HepG2 (cell line): ENCODE data around the gene GNAI2. TPM values are rescaled to one million over a fixed set of nuclear protein-coding genes. Genes with fewer than 3 reads are reported as not detected.
A peak's percentile ranks its signal among the peaks of the same experiment; 100 is the strongest.

ENCODE experiments used
- HMG20B ChIP-seq: conservative IDR thresholded peaks from 2 replicates; pipeline ENCODE4 v1.6.1; 2016; ENCODE audit warnings: missing genetic modification reagents, missing compliant biosample characterization
- MED1 ChIP-seq: sonication (generic); formaldehyde crosslinking; IDR thresholded peaks from 2 replicates; pipeline ENCODE4 v1.4.0; 2020; ENCODE audit warnings: missing genetic modification reagents
- MEIS2 ChIP-seq: sonication (generic); formaldehyde crosslinking; IDR thresholded peaks from 2 replicates; pipeline ENCODE4 v1.9.0; 2021; ENCODE audit warnings: mild to moderate bottlenecking, missing genetic modification reagents
- MXI1 ChIP-seq: IDR thresholded peaks from 3 replicates; pipeline ENCODE4 v1.6.1; 2012; ENCODE audit warnings: low read depth, low read length, inconsistent platforms, borderline replicate concordance
- XBP1 ChIP-seq: sonication (generic); formaldehyde crosslinking; IDR thresholded peaks from 2 replicates; pipeline ENCODE4 v1.5.0; 2020; ENCODE audit warnings: missing genetic modification reagents
- ZBTB7A ChIP-seq: sonication (generic); formaldehyde crosslinking; IDR thresholded peaks from 2 replicates; pipeline ENCODE4 v1.8.0; 2022; ENCODE audit warnings: mild to moderate bottlenecking, missing genetic modification reagents
- ZBTB8A ChIP-seq: sonication (generic); formaldehyde crosslinking; IDR thresholded peaks from 2 replicates; pipeline ENCODE4 v1.4.0; 2020; ENCODE audit warnings: mild to moderate bottlenecking, low read depth, missing genetic modification reagents, borderline replicate concordance
- ZNF143 ChIP-seq: sonication (generic); formaldehyde crosslinking; IDR thresholded peaks from 2 replicates; pipeline ENCODE4 v1.4.0; 2020; ENCODE audit warnings: missing genetic modification reagents
- ZNF235 ChIP-seq: sonication (generic); formaldehyde crosslinking; IDR thresholded peaks from 2 replicates; pipeline ENCODE4 v1.8.1; 2023; ENCODE audit warnings: mild to moderate bottlenecking, missing genetic modification reagents, borderline replicate concordance
- ZNF260 ChIP-seq: sonication (generic); formaldehyde crosslinking; IDR thresholded peaks from 2 replicates; pipeline ENCODE4 v1.4.0; 2020; ENCODE audit warnings: missing genetic modification reagents, low read depth, mild to moderate bottlenecking, borderline replicate concordance
- ZNF614 ChIP-seq: IDR thresholded peaks from 2 replicates; pipeline ENCODE4 v1.6.1; 2018; ENCODE audit warnings: missing biosample characterization, missing genetic modification reagents, inconsistent platforms, borderline replicate concordance
- ZNF616 ChIP-seq: sonication (generic); formaldehyde crosslinking; IDR thresholded peaks from 2 replicates; pipeline ENCODE4 v1.5.0; 2020; ENCODE audit warnings: low read depth, mild to moderate bottlenecking, missing genetic modification reagents
- ZNF724P ChIP-seq: sonication (generic); formaldehyde crosslinking; IDR thresholded peaks from 2 replicates; pipeline ENCODE4 v1.8.0; 2022; ENCODE audit warnings: missing genetic modification reagents, borderline replicate concordance
- ZNF792 ChIP-seq: IDR thresholded peaks from 2 replicates; pipeline ENCODE4 v1.6.1; 2016
- polyA plus RNA-seq, 8 experiments: library from polyadenylated mRNA; depleted of rRNA in 3 of 8; stranded (reverse) in 7 of 8; unstranded in 1 of 8; fragments of >200 nt; fragmentation: Illumina TruSeq in 4 of 8; extraction: Trizol in 4 of 8; gene quantifications; 2 replicates each; pipeline versions ENCODE4 v1.2.1 to v1.2.3, GENCODE V29; 2011 to 2016; ENCODE audit warnings: low read depth in 4 of 8, missing spikeins in 1 of 8, mixed read lengths in 1 of 8; ENCODE audit not compliant: insufficient read depth in 1 of 8
- total RNA-seq, 5 experiments: library from RNA; depleted of rRNA; stranded (reverse); fragments of >200 nt; fragmentation: Illumina TruSeq; extraction: Trizol; gene quantifications; 2 replicates each; pipeline ENCODE4 v1.2.3, GENCODE V29; 2016; ENCODE audit warnings: low read depth in 1 of 5
- TF ChIP-seq, protein P1 (sequence below): fragments of 450-650 bp; IDR thresholded peaks from 2 replicates; pipeline ENCODE4 v1.6.1; 2017; ENCODE audit warnings: mild to moderate bottlenecking
- TF ChIP-seq, protein P2 (sequence below): sonication (generic); formaldehyde crosslinking; IDR thresholded peaks from 2 replicates; pipeline ENCODE4 v1.5.1; 2020; ENCODE audit warnings: mild to moderate bottlenecking, moderate library complexity, missing genetic modification reagents
- TF ChIP-seq, protein P3 (sequence below): sonication (generic); formaldehyde crosslinking; conservative IDR thresholded peaks from 2 replicates; pipeline ENCODE4 v1.5.0; 2020; ENCODE audit warnings: missing genetic modification reagents
- TF ChIP-seq, protein P4 (sequence below): IDR thresholded peaks from 2 replicates; pipeline ENCODE4 v1.6.1; 2016; ENCODE audit warnings: low read depth, control low read depth
- TF ChIP-seq, protein P5 (sequence below): sonication (generic); formaldehyde crosslinking; IDR thresholded peaks from 2 replicates; pipeline ENCODE4 v1.4.0; 2020; ENCODE audit warnings: missing genetic modification reagents

Gene GNAI2
- total and polyA plus RNA-seq, 2 of the 13 experiments (the other 11 are each of a cell fraction or from before 2014, with no cell fraction given) = 51.1 to 66.2 TPM

DNA sequence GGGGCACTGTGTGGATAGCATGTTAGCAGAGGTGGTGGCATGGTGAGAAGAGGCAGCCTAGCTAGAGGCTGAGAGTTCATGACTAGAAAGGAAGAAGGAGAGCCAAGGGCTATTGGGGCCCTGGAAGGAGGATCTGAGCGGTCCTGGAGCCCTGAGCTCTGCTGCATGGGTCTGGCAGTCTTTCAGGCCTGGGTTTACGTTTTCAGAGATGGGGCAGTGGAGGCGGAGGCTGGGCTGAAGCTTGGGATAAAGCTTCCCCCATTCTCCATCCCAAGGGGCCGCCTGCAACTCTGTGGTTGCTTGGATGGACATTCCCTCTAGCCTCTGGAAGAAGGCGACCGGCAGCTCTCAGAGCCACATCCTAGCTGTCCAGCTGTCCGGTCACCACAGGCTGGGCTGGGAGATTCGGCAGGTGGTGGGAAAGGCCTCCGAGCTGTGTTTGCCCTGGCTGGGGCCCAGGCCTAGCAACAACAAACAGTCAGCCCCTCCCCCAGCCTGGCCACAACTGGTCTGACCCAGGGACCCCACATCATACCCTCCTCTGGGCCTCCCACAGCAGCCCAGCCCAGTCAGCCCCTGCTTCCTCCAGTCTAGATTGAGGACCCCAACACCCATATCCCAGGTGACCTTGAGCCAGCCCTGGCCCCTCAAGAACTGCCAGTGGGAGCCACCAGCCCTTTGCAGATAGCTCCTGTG lies 32.7 kb upstream of the GNAI2 start (continued):
- no peak for TF ChIP-seq XBP1 (CRISPR knock-in tag)
- 0 out of 2 replicates have a peak, but pooled peaks have one; percentile 34 for TF ChIP-seq HMG20B
- TF ChIP-seq, protein P1, sequence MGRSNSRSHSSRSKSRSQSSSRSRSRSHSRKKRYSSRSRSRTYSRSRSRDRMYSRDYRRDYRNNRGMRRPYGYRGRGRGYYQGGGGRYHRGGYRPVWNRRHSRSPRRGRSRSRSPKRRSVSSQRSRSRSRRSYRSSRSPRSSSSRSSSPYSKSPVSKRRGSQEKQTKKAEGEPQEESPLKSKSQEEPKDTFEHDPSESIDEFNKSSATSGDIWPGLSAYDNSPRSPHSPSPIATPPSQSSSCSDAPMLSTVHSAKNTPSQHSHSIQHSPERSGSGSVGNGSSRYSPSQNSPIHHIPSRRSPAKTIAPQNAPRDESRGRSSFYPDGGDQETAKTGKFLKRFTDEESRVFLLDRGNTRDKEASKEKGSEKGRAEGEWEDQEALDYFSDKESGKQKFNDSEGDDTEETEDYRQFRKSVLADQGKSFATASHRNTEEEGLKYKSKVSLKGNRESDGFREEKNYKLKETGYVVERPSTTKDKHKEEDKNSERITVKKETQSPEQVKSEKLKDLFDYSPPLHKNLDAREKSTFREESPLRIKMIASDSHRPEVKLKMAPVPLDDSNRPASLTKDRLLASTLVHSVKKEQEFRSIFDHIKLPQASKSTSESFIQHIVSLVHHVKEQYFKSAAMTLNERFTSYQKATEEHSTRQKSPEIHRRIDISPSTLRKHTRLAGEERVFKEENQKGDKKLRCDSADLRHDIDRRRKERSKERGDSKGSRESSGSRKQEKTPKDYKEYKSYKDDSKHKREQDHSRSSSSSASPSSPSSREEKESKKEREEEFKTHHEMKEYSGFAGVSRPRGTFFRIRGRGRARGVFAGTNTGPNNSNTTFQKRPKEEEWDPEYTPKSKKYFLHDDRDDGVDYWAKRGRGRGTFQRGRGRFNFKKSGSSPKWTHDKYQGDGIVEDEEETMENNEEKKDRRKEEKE = no peak
- peak; percentile 75; the same call in 1 of the 2 replicates for TF ChIP-seq ZNF235
- TF ChIP-seq MEIS2 (CRISPR knock-in tag) = peak; percentile 87
- peak; percentile 26; the same call in 1 of the 2 replicates for TF ChIP-seq ZNF614 (CRISPR knock-in tag)
- TF ChIP-seq, protein P2, sequence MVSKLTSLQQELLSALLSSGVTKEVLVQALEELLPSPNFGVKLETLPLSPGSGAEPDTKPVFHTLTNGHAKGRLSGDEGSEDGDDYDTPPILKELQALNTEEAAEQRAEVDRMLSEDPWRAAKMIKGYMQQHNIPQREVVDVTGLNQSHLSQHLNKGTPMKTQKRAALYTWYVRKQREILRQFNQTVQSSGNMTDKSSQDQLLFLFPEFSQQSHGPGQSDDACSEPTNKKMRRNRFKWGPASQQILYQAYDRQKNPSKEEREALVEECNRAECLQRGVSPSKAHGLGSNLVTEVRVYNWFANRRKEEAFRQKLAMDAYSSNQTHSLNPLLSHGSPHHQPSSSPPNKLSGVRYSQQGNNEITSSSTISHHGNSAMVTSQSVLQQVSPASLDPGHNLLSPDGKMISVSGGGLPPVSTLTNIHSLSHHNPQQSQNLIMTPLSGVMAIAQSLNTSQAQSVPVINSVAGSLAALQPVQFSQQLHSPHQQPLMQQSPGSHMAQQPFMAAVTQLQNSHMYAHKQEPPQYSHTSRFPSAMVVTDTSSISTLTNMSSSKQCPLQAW (CRISPR knock-in tag) = peak; percentile 82; the same call in 1 of the 2 replicates
- TF ChIP-seq ZNF260 (CRISPR knock-in tag) = no peak
- no peak for TF ChIP-seq ZBTB8A (CRISPR knock-in tag)
- 0 out of 3 replicates have a peak, but pooled peaks have one; percentile 53 for TF ChIP-seq MXI1
- TF ChIP-seq, protein P3, sequence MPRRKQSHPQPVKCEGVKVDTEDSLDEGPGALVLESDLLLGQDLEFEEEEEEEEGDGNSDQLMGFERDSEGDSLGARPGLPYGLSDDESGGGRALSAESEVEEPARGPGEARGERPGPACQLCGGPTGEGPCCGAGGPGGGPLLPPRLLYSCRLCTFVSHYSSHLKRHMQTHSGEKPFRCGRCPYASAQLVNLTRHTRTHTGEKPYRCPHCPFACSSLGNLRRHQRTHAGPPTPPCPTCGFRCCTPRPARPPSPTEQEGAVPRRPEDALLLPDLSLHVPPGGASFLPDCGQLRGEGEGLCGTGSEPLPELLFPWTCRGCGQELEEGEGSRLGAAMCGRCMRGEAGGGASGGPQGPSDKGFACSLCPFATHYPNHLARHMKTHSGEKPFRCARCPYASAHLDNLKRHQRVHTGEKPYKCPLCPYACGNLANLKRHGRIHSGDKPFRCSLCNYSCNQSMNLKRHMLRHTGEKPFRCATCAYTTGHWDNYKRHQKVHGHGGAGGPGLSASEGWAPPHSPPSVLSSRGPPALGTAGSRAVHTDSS (CRISPR knock-in tag) = no peak
- no peak; the same call in 1 of the 2 replicates for TF ChIP-seq ZNF724P (CRISPR knock-in tag)
- TF ChIP-seq, protein P4, sequence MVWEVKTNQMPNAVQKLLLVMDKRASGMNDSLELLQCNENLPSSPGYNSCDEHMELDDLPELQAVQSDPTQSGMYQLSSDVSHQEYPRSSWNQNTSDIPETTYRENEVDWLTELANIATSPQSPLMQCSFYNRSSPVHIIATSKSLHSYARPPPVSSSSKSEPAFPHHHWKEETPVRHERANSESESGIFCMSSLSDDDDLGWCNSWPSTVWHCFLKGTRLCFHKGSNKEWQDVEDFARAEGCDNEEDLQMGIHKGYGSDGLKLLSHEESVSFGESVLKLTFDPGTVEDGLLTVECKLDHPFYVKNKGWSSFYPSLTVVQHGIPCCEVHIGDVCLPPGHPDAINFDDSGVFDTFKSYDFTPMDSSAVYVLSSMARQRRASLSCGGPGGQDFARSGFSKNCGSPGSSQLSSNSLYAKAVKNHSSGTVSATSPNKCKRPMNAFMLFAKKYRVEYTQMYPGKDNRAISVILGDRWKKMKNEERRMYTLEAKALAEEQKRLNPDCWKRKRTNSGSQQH (CRISPR knock-in tag) = no peak
- TF ChIP-seq, protein P5, sequence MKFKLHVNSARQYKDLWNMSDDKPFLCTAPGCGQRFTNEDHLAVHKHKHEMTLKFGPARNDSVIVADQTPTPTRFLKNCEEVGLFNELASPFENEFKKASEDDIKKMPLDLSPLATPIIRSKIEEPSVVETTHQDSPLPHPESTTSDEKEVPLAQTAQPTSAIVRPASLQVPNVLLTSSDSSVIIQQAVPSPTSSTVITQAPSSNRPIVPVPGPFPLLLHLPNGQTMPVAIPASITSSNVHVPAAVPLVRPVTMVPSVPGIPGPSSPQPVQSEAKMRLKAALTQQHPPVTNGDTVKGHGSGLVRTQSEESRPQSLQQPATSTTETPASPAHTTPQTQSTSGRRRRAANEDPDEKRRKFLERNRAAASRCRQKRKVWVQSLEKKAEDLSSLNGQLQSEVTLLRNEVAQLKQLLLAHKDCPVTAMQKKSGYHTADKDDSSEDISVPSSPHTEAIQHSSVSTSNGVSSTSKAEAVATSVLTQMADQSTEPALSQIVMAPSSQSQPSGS (CRISPR knock-in tag) = peak; percentile 80; the same call in 1 of the 2 replicates
- TF ChIP-seq MED1 (CRISPR knock-in tag) = peak; percentile 91
- no peak for TF ChIP-seq ZNF616 (CRISPR knock-in tag)
- TF ChIP-seq ZBTB7A (CRISPR knock-in tag) = peak; percentile 80
- TF ChIP-seq ZNF792 = peak; percentile 73
- TF ChIP-seq ZNF143 = no peak
